Brain microvascular endothelial cell (primary cell): ENCODE measurements around the gene RETNLB.

ENCODE experiments used
- DNase-seq: peaks from one replicate; pipeline ENCODE4 v3.0.0-alpha.2; 2020
- H3K27ac ChIP-seq: fragments of 250-450 bp; sonication (Bioruptor Pico); 2 replicates; pipeline ENCODE4 v1.5.1; 2020; ENCODE audit warnings: mild to moderate bottlenecking, moderate library complexity
- H3K27me3 ChIP-seq: fragments of 250-450 bp; sonication (Bioruptor Pico); replicated peaks from 2 replicates; pipeline ENCODE4 v1.5.1; 2020; ENCODE audit warnings: mild to moderate bottlenecking
- H3K36me3 ChIP-seq: fragments of 250-450 bp; sonication (Bioruptor Pico); replicated peaks from 2 replicates; pipeline ENCODE4 v1.5.1; 2020; ENCODE audit warnings: mild to moderate bottlenecking
- H3K4me3 ChIP-seq: 2 replicates; pipeline ENCODE4 v1.5.1; 2011; ENCODE audit warnings: low read depth, mild to moderate bottlenecking, control low read depth, low read length, moderate library complexity
- in situ Hi-C: cut with HindIII; loops from 2 replicates; pipeline ENCODE4 v1.10.0; 2017; ENCODE audit warnings: low sequenced_read_pairs, low pct_ligation_motif_present
- TF ChIP-seq, protein P1 (sequence below): IDR thresholded peaks from 2 replicates; pipeline ENCODE4 v1.5.1; 2011; ENCODE audit warnings: low read depth, mild to moderate bottlenecking, moderate library complexity, low read length, control low read depth, inconsistent platforms; ENCODE audit errors: missing control alignments

RETNLB gene

GRCh38 chr3:108780235-108780634 is 23.0 kb upstream of the RETNLB start:
- no peak overlapping the region for H3K4me3 ChIP-seq
- in situ Hi-C loops, result no loop called here
- H3K27me3 ChIP-seq, result no peaks in the 10 kb centered on the region
- no peak overlapping the region for H3K27ac ChIP-seq
- DNase-seq, result no peak
- TF ChIP-seq, protein P1, sequence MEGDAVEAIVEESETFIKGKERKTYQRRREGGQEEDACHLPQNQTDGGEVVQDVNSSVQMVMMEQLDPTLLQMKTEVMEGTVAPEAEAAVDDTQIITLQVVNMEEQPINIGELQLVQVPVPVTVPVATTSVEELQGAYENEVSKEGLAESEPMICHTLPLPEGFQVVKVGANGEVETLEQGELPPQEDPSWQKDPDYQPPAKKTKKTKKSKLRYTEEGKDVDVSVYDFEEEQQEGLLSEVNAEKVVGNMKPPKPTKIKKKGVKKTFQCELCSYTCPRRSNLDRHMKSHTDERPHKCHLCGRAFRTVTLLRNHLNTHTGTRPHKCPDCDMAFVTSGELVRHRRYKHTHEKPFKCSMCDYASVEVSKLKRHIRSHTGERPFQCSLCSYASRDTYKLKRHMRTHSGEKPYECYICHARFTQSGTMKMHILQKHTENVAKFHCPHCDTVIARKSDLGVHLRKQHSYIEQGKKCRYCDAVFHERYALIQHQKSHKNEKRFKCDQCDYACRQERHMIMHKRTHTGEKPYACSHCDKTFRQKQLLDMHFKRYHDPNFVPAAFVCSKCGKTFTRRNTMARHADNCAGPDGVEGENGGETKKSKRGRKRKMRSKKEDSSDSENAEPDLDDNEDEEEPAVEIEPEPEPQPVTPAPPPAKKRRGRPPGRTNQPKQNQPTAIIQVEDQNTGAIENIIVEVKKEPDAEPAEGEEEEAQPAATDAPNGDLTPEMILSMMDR, result no peak
- H3K36me3 ChIP-seq, result no peaks in the 10 kb centered on the region

DNA sequence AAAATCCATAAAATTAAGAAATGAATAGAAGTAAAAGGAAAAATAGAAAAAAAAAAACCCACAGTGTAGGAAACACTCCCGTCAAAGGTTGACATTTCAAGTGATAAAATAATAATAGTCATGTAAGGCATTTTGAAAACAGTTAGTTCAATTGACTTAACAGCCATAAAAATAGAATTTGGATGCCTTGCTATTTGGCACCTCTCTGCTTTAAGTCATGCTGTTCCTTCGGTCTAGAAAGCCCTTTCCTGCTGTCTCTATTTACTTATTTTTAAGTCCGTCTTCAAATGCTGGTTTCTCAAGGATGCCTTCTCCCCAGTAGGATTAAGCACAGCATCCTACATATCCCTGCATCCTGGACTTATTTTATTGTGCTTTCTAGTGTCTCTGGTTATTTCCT is 22.3 kb upstream of the RETNLB start:
- Histone ChIP-seq H3K27ac (no peak overlapping the region), H3K36me3 (no peaks in the 10 kb centered on the region), H3K27me3 (no peaks in the 10 kb centered on the region), H3K4me3 (no peak overlapping the region)
- TF ChIP-seq, protein P1, result no peak
- in situ Hi-C loops, result no loop called here
- DNase-seq, result no peak

GRCh38 chr3:108775649-108776048 is 18.4 kb upstream of the RETNLB start:
- in situ Hi-C loops, result no loop called here
- no peaks in the 10 kb centered on the region for H3K36me3 ChIP-seq
- TF ChIP-seq, protein P1, result no peak

DNA sequence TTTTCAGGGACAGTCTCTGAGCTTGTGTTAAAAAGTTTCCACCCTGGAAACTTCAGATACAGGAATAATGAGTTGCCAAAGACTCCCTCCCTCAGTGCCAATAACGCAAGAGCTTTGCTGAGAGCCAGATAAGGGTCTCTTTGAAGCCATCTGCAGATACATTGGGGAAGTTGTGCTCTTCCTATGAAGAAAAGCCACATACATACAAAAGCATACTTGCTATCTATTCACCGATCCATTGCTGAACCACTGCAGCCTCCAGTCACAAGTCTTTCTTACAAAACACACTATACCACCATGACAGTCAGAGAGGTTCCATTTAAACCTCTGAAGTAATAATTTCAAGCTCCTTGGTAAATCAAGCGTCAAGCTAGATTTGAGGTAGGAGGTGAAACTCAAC is 10.0 kb upstream of the RETNLB start:
- Histone ChIP-seq H3K27ac (no peak overlapping the region), H3K4me3 (no peak overlapping the region), H3K36me3 (no peaks in the 10 kb centered on the region), H3K27me3 (no peaks in the 10 kb centered on the region)
- TF ChIP-seq, protein P1, result no peak
- in situ Hi-C loops, result no loop called here
- DNase-seq, result no peak

More at GRCh38 chr3:108775649-108776048, 18.4 kb upstream of the RETNLB start:
- Histone ChIP-seq H3K27me3 (no peaks in the 10 kb centered on the region), H3K27ac (no peak overlapping the region), H3K4me3 (no peak overlapping the region)
- no peak for DNase-seq

GRCh38 chr3:108755686-108756085 is 1.5 kb downstream of the RETNLB start:
- no peaks in the 10 kb centered on the region for H3K36me3 ChIP-seq
- TF ChIP-seq, protein P1, result no peak
- H3K27ac ChIP-seq, result no peak overlapping the region
- DNase-seq, result no peak
- H3K27me3 ChIP-seq, result no peaks in the 10 kb centered on the region
- in situ Hi-C loops, result no loop called here
- no peak overlapping the region for H3K4me3 ChIP-seq

DNA sequence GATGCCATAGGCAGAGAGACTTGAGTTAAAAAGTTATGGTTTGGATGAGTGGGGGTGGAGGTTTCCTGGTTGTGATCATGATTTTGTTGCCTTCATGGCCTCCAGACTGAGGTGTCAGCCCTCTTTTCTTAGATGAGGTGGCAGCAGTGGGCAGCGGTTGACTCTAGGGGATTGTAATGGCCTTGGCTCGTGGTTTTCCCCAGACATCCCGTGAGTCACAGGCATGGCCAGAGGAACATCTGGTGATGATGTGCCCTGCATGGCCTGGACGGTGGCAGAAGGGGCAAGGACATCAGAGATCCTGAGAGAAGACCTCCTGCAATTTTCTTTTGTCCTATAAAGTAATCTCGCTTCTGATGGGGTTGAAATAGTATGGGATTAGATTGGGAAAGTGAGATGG is 12.4 kb downstream of the RETNLB start:
- in situ Hi-C loops, result no loop called here
- H3K27me3 ChIP-seq, result no peaks in the 10 kb centered on the region
- no peaks in the 10 kb centered on the region for H3K36me3 ChIP-seq
- DNase-seq, result no peak
- TF ChIP-seq, protein P1, result no peak
- no peak overlapping the region for H3K4me3 ChIP-seq
- H3K27ac ChIP-seq, result no peak overlapping the region
